ENCODE data around the gene PAPPA. TPM values are rescaled to one million over a fixed set of nuclear protein-coding genes. Genes with fewer than 3 reads are reported as not detected.

Gene PAPPA
- total RNA-seq, 1 experiment from 2014 or later, result 0.05 TPM

DNA sequence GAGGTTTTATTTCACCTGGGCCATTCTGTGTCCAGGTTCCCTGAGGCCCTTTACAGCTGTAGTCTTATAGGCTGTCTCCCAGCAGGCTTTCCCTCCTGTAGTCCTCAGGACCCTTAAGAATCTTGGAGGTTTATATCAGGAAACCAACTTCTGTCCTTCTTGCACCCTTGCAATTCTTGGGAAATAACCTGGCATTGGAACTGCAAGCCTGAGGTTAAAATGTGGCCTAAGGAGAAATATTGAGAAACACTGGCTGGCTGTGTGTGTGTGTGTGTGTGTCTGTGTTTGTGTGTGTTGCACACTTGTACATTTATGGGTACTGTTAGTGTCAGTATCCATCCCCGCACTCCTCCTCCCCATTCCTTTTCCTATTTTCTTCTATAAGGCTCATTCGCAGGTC, 168.9 kb downstream of the PAPPA start:
- H3K9me3 ChIP-seq (ENCODE audit: control insufficient read depth in 1 of 2, insufficient read depth in 1 of 2, low read depth in 1 of 2, low read length in 2 of 2), result no peaks in the 10 kb centered on the region
- no peak for ATAC-seq
- H3K9me2 ChIP-seq (ENCODE audit: insufficient read depth), result no peaks in the 10 kb centered on the region
- TF ChIP-seq ATF3 (IDR thresholded peaks at IDR 0.05) (no peak), YY1 (IDR thresholded peaks at IDR 0.05; ENCODE audit: extremely low read depth, insufficient replicate concordance, low read depth, low read length) (no peak), MAX (IDR thresholded peaks at IDR 0.05) (no peak), POLR2AphosphoS5 (IDR thresholded peaks at IDR 0.05; ENCODE audit: low read depth, low read length) (no peak), EZH2phosphoT487 (IDR thresholded peaks at IDR 0.05; ENCODE audit: borderline replicate concordance) (no peak), EZH2 (IDR thresholded peaks at IDR 0.05) (no peak), ELF1 (IDR thresholded peaks at IDR 0.05; ENCODE audit: borderline replicate concordance, low read depth) (no peak), SP1 (IDR thresholded peaks at IDR 0.05; ENCODE audit: low read depth) (no peak), CTCF (IDR thresholded peaks at IDR 0.05 in 2 of 3, conservative IDR thresholded peaks at IDR 0.05 in 1 of 3; ENCODE audit: borderline replicate concordance in 1 of 3, insufficient read depth in 1 of 3, low read depth in 2 of 3, low read length in 2 of 3) (no peak), RAD21 (IDR thresholded peaks at IDR 0.05; ENCODE audit: low read depth) (no peak), SRF (IDR thresholded peaks at IDR 0.05; ENCODE audit: low read depth) (no peak)
- TF ChIP-seq, protein P1, sequence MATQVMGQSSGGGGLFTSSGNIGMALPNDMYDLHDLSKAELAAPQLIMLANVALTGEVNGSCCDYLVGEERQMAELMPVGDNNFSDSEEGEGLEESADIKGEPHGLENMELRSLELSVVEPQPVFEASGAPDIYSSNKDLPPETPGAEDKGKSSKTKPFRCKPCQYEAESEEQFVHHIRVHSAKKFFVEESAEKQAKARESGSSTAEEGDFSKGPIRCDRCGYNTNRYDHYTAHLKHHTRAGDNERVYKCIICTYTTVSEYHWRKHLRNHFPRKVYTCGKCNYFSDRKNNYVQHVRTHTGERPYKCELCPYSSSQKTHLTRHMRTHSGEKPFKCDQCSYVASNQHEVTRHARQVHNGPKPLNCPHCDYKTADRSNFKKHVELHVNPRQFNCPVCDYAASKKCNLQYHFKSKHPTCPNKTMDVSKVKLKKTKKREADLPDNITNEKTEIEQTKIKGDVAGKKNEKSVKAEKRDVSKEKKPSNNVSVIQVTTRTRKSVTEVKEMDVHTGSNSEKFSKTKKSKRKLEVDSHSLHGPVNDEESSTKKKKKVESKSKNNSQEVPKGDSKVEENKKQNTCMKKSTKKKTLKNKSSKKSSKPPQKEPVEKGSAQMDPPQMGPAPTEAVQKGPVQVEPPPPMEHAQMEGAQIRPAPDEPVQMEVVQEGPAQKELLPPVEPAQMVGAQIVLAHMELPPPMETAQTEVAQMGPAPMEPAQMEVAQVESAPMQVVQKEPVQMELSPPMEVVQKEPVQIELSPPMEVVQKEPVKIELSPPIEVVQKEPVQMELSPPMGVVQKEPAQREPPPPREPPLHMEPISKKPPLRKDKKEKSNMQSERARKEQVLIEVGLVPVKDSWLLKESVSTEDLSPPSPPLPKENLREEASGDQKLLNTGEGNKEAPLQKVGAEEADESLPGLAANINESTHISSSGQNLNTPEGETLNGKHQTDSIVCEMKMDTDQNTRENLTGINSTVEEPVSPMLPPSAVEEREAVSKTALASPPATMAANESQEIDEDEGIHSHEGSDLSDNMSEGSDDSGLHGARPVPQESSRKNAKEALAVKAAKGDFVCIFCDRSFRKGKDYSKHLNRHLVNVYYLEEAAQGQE (IDR thresholded peaks at IDR 0.05; ENCODE audit: low read depth), result no peak
- no peak overlapping the region for H2AFZ ChIP-seq (ENCODE audit: low read depth, low read length, poor library complexity, severe bottlenecking)
- intact Hi-C loops (cut with micrococcal nuclease), result no loop called here
- H3K4me1 ChIP-seq (ENCODE audit: control insufficient read depth in 1 of 2, insufficient read depth in 2 of 2, low read length in 2 of 2), result no peaks in the 10 kb centered on the region
- H3K27me3 ChIP-seq (ENCODE audit: insufficient read depth, low read length), result peaks cover 40% of the 10 kb centered on the region
- H3K9ac ChIP-seq (ENCODE audit: low read length), result no peak overlapping the region
- POLR2A ChIA-PET, result no interaction called here
- CTCF ChIA-PET, result no interaction called here
- H3K36me3 ChIP-seq (ENCODE audit: control insufficient read depth in 1 of 2, insufficient read depth in 2 of 2, low read length in 2 of 2), result no peaks in the 10 kb centered on the region
- RAD21 ChIA-PET (ENCODE audit: low non-redundant PET in 1 of 2, low total read pairs in 2 of 2, uncharacterized antibody in 2 of 2, unreplicated experiment in 2 of 2), result no interaction called here
- no peak overlapping the region for H3K4me2 ChIP-seq (ENCODE audit: low read length)
- DNase-seq (ENCODE audit: low read depth, low spot score), result no peak
- no peaks in the 10 kb centered on the region for H3K79me2 ChIP-seq (ENCODE audit: insufficient read depth, low read length)
- no TSS peak for BruUV-seq (replicated peaks)
- H3K27ac ChIP-seq (ENCODE audit: low read depth, low read length), result no peak overlapping the region
- H4K20me1 ChIP-seq (ENCODE audit: insufficient read depth), result no peaks in the 10 kb centered on the region
- no peak overlapping the region for H3K4me3 ChIP-seq (replicated peaks in 1 of 2; ENCODE audit: low read depth in 1 of 2, low read length in 2 of 2)
